ENCODE results near the gene CD200R1L. TPM values are rescaled to one million over a fixed set of nuclear protein-coding genes. Genes with fewer than 3 reads are reported as not detected.

CD200R1L gene
- total RNA-seq, 1 donor from 2014 or later = not detected

DNA sequence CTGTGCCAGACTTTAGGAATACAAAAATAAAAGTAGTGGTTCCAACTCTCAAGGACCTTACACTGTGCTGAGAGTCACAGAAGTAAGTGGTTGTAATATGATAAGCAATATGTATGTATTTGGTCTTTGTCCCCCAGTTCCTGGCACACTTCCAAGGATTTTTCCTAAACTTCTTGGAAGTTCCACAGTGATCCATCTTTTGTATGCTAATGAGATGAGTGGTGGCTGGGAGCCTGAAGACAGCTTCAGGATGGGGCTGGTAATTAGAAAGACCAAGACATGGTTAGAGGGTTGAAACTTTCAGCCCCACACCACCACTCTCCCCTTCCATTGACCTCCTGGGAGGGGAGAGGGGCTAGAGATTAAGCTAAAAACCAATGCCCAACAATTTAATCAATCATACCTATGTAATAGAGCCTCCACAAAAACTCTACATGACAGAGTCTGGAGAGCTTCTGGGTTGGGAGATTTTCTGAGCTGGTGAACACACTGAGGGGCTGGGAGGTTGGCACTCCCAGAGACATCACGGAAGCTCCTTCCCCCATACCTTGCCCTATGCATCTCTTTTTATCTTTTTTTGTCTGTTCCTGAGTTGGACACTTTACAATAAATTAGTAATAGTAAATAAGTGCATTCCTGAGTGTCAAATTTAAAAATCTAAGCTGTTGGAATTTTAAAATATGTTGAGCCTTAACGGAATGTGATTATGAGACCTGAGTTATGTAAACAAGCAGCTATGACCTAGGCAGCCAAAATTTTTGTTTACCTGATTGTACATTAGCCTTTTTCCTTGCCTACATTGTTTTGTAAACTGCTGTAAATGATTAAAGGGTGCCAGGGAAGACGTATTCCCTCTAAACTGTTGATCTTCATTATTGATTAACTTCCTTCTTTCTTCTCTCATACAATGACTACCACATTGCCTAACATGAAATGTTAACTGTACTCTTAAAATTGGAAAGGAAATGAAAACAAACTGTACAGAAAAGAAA, 24.3 kb downstream of the CD200R1L start:
- DNase-seq (ENCODE audit: low spot score) = no peak

DNA sequence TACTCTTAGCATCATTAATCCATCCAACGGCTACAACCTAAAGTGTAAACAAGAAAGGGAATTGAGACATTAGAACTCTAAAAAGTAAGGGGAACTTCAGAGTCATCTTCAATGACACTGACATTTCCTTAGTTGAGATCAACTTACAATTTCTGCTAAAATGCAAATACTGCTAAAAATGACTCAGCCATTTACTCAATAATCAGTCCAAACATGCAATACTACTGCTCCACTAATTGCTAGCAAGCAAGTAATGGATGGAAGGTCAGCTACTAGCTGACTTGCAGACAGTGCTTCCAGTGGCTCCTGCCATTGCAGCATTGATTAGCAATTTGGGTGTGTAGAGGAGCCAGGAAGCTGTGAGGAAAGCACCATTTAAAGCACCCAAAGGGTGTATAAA, 28.4 kb downstream of the CD200R1L start:
- no peak for DNase-seq (ENCODE audit: low spot score)

DNA sequence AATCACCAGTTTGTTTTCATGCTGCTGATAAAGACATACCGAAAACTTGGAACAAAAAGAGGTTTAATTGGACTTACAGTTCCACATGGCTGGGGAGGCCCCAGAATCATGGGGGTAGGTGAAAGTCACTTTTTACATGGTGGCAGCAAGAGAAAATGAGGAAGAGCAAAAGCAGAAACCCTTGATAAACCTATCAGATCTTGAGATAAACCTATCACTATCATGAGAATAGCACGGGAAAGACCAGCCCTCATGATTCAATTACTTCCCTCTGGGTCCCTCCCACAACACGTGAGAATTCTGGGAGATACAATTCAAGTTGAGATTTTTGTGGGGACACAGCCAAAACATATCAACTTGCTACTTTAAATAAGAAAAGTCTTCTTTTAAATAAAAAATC, 28.9 kb downstream of the CD200R1L start:
- no peak for DNase-seq (ENCODE audit: low spot score)

DNA sequence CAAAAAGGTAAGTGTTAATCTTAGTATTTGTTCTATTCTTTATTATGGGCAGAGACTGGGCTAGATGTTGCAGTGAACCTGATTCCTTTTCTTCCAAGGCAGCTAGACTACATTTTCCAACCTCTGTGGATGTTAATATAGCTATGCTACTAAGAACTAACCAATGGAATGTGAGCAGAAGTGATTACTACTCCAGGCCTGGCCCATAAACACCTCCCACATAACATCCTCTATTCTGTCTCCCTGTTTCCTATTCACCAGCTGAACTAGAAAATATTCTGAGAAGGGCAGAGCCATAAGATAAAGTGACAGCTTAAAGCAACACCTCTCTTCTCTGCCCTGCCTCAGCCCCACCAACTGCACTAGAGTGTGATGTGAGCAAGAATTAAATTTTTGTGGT, 29.4 kb downstream of the CD200R1L start:
- DNase-seq (ENCODE audit: low spot score) = no peak

DNA sequence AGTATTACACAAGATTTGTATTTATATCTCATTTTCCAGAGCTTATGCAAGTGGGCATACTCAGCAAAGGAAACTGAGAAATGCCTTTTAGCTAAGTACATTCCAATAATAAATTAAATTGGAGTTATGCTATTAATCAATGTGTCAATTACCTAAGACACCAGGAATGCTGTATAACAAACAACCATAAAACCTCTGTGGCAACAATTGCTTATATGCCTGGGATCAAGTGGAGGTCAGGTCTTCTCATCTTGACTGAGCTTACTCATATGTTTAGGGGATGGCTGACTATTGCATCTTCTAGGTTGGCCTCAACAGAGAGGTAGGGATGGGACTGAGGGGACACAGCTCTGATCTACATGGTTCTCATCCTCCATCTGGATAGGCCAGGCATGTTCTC, 30.7 kb downstream of the CD200R1L start:
- DNase-seq (ENCODE audit: low spot score) = no peak

DNA sequence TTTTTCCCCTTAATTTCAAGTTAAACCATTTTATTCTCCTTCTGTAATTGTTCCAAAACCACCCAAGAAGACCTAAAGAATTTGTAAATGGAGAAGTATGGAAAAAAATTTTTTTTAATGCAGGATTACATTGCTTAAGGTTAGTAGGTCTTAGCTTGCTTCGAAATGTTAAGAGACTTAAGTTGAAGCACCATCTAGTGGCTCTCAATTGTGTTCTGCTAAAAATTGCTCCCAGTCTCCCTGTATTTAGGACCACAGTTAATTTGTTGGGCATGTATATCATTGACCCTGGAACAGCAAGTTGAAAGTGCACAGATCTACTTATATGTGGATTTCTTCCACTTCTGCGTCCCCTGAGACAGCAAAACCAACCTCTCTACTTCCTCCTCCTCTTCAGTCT, 32.4 kb downstream of the CD200R1L start:
- DNase-seq (ENCODE audit: low spot score) = no peak

DNA sequence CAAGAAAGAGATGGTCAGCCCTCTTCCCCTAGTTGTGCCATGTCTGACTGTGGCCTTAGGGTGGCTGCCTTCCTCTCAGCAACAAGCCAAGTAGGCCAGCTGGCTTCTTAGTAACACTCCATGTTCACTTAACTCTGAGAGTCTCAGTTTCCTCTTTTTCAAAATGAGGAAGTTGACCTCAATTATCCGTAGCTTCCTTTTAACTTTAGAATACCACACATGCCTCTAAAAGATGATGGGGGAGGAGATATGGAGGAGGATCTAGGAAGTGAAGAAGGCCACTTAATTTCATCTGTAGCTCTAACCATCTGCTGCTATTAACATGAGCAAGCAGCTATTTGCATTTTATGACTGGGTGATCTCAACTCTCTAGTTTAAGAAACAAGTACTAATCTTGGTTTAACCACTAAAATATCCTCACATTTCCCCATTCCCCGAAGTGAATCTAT, 32.9 kb downstream of the CD200R1L start:
- no peak for DNase-seq (ENCODE audit: low spot score)

DNA sequence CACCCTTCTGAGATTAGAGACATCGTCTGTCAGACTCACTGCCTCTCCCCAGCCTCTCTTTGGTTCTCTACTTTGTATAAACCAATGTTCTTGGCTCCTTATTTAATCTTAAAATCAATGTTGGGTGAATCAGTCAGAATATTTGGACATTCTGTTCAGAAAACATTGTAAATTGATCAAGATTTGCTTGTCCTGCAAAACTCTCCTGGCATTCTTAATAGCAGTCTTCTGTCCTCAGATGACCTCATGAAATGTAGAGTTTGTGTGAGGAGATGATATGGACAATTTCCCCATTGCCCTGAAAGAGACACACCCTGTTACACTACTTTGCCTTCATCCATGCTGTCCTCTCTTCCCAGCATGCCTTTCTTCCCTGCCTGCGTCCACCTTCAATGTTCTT, 33.6 kb downstream of the CD200R1L start:
- no peak for DNase-seq (ENCODE audit: low spot score)

DNA sequence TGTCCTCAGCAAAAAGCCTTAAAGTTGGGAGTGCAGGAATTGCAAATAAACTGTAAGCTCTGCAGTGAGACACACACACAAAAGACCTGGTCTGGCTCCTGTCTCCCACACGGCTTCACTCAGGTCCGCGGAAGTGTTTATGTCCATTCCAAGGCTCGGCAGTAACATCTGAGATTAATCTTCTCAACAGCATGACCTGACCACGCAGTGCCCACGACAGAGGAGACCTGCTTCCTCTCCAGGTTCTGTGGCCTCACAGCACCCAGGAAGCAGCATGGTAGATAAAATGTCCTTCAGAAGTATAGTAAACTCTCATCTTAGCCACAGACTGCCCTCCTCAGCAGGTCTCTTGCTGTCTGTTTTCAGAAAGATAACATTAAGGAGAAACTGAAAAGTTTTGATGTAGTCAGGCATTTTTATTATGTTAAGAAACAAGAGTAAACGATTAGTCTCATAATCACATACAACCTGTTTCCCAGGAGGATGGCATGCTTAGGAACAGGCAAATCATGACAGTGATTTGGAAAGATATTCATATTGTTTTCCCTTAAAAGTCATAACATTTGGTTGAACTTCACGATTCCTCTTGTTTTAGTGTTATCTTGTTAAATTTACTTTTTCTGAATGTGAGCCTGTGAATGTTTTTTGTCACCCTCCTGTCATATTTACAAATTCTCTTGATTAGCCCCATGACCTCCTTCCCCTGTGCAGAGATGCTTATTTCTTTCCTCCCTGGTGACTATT, 34.6 kb downstream of the CD200R1L start:
- no peak for DNase-seq (ENCODE audit: low spot score)

DNA sequence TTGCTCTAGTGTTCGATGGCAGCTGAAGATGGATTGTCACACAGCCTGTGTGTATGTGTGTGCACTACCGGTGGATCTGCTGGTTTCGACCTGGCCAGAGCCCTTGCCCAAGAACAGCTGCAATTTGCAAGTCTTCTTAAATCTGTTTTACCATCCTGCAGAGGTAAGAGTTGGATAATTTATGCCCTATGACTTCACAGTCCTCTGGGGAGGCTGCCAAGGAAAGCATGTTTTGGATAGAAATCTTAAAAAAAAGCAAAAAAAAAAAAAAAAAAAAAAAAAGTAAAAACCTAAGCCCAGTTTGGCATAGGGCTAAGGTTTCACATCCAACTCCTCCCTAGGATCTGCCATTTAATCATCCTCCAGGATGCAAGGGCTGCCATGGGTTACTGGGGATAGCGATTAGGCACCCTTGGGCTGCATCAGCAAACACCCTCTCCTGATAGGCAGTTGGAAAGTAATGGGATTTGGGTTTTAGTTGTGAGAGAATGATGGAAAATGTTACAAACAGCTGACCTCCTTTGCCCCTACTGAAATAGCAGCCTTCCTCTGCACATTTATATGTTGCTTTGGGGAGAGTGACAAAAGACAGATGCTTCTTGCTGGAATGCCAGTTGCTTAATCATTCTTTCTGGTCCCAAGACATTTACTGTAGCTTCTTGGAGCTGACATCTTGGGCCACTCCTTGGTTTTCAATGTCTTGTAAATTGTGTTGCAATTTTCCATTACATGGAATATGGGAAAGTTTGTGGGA, 35.4 kb downstream of the CD200R1L start:
- DNase-seq (ENCODE audit: low spot score) = peak; percentile 47

DNA sequence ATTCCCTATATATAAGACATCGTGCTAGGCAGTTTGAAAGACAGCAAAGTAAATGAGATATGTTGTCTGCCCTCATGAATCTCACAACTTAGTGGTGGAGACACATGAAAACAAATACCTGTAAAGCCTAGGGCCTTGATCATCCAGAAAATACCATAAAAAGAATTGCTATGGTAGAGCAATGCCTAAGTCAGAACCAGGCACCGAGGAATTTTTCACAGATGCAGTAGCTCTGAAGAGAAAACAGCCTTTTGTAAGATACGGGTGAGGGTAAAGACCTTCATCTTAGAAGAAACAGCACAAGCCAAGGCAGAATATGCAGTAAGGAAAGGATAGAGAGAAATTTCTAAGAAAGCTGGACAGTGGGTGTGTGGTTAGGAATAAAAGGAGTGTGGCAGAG, 36.1 kb downstream of the CD200R1L start:
- DNase-seq (ENCODE audit: low spot score) = no peak

DNA sequence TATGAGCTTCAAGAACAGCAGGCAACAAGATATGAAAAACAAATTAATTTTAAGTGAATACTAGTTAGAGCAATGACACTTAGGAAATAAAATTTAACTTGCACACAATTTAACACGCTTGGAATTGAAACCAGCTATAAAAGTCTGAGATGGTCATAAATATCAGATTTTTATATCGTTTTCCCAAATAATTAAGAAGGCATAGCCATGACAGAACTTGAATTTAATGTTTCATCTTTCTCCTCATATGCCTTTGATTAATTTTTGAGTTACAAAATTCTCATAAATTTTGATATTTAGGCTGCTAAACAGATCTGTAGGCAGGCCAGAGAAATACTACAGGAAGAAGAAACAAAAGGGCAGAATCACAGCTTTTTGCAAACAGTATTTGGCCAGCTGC, 38.5 kb downstream of the CD200R1L start:
- DNase-seq (ENCODE audit: low spot score) = no peak

DNA sequence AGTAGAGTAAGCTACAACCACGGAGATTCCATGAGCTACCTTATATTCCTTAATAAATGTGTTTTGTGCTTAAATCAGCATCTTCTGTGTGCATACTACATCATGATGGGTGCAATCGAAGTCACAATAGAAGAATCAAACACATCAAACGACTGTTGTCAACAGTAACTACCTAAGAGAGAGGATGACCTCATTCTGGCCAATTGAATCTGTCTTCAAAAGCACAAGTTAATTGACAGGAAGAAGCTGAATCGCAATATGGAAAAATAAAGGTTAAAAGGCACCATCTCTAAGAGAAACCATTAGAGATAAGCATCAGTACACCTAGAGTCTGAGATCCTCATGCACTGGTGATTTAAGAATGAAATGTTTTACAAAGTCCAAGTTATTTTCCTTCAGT, 39.0 kb downstream of the CD200R1L start:
- DNase-seq (ENCODE audit: low spot score) = no peak

DNA sequence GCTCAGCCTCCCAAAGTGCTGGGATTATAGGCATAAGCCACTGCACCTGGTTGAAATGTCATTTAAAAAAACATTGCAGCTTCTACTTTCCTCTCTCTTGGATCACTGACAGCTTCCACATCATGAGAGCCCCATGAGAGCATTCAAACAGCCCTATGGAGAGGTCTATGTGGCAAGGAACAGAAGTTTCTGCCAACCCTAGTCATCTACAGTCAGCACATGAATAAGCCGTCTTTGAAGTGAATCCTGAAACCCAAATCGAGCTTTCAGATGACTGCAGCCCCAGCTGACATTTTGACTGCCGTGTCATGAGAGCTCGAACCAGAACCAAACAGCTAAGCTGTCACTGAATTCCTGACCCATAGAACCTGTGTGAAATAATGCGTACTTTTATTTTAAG, 39.8 kb downstream of the CD200R1L start:
- DNase-seq (ENCODE audit: low spot score) = no peak

DNA sequence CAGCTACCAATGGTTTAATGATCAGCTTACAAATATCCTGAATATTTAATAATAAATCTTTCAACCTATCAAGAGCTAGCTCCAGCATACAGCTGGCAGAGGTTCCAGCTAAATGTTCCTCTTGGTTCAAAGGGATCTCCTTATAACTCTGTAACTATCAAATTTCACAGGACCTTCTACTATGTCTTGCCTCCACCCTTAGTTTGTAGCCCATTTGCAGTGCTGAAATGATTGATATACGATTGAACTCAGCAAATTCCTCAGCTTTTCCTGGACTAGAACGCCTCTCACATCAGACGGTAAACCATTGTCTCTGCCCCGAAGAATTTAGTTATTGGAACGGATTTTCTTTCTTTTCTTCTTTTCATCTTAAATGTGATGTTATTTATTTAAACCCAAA, 41.5 kb downstream of the CD200R1L start:
- DNase-seq (ENCODE audit: low spot score) = no peak

DNA sequence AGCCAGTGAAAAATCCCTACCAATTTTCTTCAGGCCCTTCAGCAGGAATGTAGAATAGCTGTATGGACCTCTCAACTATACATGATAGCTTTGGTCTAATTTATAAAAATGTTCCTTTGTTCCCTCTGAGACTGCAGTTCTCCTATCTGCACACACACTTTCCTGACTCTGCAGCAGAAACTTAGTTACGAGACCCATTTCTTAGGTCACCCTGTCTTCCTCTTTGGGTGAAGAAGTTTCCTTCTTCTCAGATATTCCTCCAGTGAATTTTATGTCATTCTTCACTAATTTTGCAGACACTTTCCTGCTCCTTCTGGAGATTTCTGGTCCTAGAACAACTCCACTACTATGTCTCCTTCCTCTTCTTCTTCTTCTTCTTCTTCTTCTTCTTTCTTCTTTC, 42.6 kb downstream of the CD200R1L start:
- DNase-seq (ENCODE audit: low spot score) = no peak

DNA sequence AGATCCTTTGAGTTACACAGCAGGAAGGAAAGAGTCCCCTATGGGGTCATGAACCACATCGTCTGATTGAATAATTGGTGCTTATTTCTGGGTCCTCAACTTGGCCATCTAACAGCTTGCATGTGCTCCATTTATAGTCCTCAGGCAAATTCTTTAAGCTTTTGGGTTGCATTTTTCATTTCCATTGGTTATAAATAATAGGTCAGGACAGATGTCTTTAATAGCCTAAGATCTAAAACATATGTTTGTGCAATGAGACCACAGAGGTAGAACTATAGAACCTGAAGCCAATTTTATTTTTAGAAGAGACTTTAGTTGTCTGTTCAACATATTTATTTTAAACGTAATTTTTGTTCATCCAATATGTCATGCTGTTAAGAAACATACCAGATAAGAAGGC, 43.2 kb downstream of the CD200R1L start:
- no peak for DNase-seq (ENCODE audit: low spot score)

DNA sequence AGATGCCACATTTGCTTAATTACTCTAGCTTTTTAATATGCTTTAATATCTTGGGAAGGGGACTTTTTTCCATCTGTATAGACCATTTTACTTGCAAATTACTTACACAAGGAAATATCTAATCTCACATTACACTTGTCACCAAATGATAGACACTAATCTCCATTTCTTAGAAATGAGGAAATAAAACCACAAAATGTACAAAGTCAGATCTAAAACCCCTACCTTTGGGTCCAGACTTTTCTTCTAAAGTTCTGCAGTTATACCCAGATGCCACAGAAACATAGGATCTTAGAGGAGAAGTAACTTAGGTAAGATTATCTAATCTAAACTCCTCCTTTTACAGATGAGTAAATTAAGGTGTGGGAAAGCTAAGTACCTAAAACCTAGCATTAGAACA, 44.3 kb downstream of the CD200R1L start:
- no peak for DNase-seq (ENCODE audit: low spot score)

DNA sequence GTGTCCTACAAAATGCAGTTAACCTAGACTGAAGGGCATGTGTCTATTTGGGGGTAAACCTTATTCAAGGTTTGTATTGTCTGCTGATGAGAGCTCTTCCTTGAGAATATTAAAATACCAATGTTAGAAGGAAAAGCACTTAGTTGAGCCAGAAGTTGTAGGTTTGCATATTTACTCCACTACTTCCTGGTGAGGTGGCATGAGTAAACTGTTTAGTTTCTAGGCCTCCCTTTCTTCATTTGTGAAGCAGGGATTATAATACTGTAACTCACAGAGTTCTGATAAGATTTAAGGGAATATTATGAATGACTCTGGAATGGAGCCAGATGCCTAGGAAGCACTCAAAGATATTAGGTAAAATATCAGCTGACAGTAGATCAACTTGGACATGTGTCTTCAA, 46.7 kb downstream of the CD200R1L start:
- DNase-seq (ENCODE audit: low spot score) = no peak

DNA sequence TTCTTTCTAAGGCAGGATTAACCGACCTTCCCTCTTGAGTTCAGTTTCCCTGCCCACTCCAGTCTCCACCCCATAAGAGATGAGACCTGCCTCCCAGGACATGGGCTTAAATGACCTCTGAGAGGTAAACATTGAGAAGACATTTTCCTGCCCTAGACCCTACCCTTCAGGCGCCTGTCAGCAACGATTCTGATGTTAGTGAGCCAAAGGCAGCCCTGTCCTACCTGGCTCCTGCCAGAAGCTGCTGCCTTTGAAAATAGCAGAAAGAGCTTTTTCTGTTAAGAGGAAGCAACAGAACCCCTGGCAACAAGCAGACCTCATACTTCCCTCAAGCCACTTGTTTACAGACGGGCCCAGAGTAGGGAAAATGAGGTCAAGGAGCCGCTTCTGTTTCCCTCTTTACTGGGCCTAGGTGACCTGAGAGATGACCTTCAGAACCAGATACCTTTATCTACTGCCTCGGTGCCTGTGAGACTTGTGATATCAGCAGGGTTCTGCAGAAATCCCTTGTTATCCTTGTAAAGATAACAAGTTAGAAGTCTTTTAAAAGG, 52.0 kb downstream of the CD200R1L start:
- no peak for DNase-seq (ENCODE audit: low spot score)

DNA sequence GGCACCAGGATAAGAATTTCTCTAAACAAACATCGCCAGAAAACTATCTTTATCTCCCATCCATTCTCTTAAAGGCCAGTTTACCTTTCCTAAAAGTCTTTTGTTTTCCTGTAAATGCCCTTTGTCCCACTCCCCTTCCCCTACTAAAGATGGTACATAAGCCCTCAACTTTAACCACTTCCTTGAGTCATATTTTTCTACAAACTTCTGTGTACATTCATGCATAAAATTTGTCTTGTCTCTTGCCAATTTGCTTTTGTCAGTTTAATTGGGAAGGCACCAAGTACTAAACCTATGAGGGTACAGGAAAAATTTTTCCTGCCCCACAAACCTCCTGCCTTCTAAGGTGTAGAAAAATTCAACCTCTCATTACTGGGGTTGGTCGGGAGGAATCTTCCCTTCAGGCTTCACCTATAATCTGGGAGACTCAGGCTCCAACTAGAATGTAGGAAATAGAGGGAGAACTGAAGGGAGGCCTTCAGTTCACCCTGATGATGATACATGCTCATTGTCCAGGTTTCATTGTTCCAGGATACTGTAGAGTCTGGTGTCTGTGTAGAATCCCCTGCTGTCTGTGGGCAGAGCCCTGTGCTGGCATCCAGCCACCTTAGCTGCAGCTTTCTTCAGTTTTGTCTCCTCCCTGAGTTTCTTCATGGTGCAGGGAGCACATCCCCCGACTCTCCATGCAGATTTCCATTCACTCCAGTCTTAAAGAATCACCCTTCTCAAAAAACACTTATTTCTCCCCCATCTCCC, 53.2 kb downstream of the CD200R1L start:
- DNase-seq (ENCODE audit: low spot score) = no peak

Data from ureter (tissue), 1 donor.